Measurements from ENCODE around the gene LTO1. TPM values are rescaled to one million over a fixed set of nuclear protein-coding genes. Genes with fewer than 3 reads are reported as not detected.

Gene LTO1
- polyA plus RNA-seq, 4 donors = 15.6 to 42.1 (median 21.4) TPM

GRCh38 chr11:69648679-69649575 lies 26.2 kb downstream of the LTO1 start:
- DNase-seq (ENCODE audit: low read depth in 4 of 4, low spot score in 3 of 4) = no peak

DNA sequence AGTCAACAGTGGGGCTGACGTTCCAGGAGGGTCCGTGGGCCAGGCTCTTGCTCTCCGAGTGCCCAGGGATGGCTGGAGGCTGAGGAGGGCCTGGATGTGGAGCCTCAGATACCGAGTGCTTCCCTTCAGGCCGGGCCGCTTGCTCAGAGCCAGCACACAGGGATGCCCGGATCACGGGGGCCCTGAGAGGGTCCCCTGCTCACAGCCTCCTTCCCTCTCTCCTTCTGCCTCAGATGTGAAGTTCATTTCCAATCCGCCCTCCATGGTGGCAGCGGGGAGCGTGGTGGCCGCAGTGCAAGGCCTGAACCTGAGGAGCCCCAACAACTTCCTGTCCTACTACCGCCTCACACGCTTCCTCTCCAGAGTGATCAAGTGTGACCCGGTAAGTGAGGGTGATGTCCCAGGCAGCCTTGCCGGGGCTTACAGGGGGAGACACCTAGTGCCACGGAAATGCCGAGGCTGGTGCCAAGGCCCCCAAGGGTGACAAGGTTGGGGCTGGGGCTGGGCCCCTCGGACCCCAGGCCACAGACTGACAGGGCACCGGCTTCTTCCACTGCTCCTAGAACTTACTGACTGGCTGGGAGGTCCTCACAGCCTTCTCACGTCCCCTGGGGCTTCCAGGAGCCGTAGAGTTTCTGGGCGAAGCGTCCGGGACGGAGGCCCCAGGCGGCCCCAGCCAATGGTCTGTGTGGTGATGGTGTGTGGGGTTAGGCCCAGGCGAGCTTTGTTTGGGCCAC lies 27.2 kb downstream of the LTO1 start:
- no peak for DNase-seq (ENCODE audit: low read depth in 4 of 4, low spot score in 3 of 4)

DNA sequence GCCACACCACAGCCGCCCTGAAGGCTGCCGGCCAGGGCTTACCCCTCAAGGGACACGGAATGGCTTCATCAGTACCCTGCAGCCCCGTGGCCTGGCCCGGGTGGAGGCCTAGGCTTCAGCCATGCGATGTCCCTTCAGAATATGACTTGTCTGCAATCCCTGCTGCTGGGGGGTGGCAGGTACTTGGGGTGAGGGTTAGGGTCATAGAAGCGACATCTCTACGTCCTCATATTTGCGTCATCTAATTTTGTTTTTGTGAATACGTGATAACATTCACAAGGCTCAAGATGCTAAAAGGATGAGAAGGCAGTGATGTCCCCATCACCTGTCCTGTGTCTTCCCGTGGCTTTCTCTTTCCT lies 27.8 kb downstream of the LTO1 start:
- no peak for DNase-seq (ENCODE audit: low read depth in 4 of 4, low spot score in 3 of 4)

GRCh38 chr11:69646493-69647389 lies 28.4 kb downstream of the LTO1 start:
- DNase-seq (ENCODE audit: low read depth in 4 of 4, low spot score in 3 of 4) = no peak

DNA sequence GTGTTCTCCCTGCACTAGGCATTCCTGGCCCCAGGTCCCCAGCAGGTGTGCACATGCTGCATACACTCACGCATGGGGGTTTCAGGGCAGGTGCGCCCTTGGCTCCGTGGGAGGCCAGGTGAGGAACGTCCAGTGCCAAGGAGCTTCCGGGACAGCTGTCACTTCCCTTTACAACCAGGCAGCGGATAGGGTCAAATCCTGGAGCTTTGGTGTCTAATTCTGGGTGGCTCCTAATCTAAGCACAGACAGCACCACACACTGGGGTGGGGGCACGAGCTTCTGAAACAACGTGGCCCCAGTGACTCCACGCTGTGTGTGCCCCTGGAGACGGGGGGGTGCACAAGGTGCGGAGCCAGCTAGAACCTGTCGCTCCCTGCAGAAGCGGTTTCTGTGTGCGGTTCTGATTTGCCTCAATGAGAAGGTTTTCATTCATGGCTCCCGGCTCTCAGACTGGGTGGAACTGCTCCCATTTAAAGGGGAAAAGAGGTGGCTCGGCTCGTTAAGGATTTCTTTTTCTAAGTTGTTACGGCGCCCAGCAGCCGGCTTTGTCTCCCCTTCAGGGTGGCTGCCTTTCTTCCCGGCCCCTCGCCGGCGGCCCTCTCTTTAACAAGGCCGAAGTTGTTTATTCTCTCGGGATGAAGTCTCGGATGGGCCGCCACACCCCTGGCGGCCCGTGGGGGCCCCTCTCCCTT lies 29.2 kb downstream of the LTO1 start:
- no peak for DNase-seq (ENCODE audit: low read depth in 4 of 4, low spot score in 3 of 4)

DNA sequence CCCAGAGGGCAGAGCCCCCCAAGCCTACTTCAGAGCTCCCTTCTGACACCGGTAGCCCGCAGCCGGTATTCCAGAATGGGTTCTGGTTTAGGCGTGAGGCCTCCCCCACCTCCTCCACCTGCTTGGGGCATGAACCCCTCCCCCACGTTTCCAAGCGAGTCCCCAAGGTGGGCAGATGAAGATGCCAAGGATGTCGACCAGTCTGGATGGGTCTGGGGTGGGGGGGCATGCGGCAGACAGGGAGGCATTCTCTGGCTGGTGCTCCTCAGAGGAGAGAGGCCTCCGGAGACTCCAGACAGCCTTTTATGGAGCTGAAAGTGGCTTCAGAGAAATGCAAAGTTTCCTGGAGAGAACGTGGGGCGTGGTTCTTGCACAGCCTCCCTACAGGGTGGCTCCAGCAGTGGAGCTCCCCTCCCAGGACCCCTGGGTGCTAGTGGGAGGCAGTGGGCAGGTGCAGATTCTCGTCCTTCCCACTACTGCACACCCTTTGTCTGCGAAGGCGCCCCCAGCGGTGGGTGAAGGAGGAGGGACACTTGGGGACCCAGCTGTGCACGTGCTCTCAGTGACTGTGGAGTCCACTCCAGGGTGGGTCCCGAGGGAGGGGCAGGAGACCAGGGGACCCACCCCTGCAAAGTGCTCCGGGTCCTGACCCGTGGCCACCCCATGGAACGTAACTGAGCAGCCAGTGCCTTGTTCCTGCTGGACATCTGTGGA lies 30.0 kb downstream of the LTO1 start:
- DNase-seq (ENCODE audit: low read depth in 4 of 4, low spot score in 3 of 4) = no peak

- DNase-seq (ENCODE audit: low read depth in 4 of 4, low spot score in 3 of 4) = peak in 1 of 4 donors; percentile 57
Measured at GRCh38 chr11:69644071-69644961, 30.8 kb downstream of the LTO1 start.

GRCh38 chr11:69643646-69644045 lies 31.5 kb downstream of the LTO1 start:
- DNase-seq (ENCODE audit: low read depth in 4 of 4, low spot score in 3 of 4) = no peak

DNA sequence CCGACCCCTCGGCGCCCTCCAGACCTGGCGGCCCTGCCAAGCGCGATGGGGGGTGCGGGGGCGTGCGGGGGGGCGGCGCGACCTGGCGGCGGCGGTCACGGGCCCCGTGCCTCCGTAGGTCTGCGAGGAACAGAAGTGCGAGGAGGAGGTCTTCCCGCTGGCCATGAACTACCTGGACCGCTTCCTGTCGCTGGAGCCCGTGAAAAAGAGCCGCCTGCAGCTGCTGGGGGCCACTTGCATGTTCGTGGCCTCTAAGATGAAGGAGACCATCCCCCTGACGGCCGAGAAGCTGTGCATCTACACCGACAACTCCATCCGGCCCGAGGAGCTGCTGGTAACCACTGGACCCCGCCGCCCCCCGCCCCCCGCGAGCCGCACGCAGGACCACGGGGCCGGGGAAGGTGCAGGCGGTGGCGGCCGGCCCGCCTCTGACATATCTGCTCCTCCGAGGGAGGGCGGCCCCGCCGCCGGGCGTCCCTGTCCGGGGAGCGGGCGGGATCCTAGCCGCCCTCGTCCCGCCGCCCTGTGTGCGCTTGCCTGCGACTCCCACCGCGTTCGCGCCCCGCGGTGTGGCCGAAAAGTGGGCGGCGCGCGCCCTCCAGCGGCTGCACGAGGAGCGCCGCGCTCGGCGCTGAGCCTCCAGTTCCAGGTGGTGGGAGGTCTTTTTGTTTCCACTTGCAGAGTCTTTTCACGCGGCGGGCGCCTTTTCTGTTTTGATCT lies 32.1 kb downstream of the LTO1 start:
- DNase-seq (ENCODE audit: low read depth in 4 of 4, low spot score in 3 of 4) = peak in 2 of 4 donors; percentile 74 to 76

DNA sequence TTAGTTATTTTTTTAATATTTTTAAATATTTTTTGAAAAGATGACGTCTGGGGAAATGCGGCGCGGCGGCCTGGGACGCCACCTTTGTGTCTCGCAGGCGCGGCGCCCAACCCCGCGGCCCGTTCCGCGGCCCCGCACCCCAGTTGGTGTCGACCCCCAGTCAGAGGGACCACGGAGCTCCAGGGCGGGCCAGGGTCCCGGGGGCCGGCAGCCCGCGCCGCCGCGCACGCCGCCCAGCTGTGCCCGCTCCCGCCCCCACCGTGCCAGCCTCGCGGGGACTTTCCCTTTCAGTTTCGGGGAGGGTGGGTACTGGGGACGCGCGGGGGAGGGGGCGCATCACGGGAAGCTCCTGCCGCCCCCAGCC lies 32.6 kb downstream of the LTO1 start:
- DNase-seq (ENCODE audit: low read depth in 4 of 4, low spot score in 3 of 4) = no peak

GRCh38 chr11:69641681-69642548 lies 33.2 kb downstream of the LTO1 start:
- DNase-seq (ENCODE audit: low read depth in 4 of 4, low spot score in 3 of 4) = no peak

DNA sequence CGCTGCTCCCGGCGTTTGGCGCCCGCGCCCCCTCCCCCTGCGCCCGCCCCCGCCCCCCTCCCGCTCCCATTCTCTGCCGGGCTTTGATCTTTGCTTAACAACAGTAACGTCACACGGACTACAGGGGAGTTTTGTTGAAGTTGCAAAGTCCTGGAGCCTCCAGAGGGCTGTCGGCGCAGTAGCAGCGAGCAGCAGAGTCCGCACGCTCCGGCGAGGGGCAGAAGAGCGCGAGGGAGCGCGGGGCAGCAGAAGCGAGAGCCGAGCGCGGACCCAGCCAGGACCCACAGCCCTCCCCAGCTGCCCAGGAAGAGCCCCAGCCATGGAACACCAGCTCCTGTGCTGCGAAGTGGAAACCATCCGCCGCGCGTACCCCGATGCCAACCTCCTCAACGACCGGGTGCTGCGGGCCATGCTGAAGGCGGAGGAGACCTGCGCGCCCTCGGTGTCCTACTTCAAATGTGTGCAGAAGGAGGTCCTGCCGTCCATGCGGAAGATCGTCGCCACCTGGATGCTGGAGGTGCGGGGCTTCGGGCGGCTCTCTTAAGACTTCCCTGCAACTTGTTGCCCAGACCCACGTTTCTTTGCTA lies 34.1 kb downstream of the LTO1 start, which contains the start of gene CCND1:
Gene CCND1 (plus strand): TSS at position 162 of the 587 bp plus-strand sequence. CDS start 158 bp downstream, at position 320.
- DNase-seq (ENCODE audit: low read depth in 4 of 4, low spot score in 3 of 4) = peak in 2 of 4 donors; percentile 78 to 80

DNA sequence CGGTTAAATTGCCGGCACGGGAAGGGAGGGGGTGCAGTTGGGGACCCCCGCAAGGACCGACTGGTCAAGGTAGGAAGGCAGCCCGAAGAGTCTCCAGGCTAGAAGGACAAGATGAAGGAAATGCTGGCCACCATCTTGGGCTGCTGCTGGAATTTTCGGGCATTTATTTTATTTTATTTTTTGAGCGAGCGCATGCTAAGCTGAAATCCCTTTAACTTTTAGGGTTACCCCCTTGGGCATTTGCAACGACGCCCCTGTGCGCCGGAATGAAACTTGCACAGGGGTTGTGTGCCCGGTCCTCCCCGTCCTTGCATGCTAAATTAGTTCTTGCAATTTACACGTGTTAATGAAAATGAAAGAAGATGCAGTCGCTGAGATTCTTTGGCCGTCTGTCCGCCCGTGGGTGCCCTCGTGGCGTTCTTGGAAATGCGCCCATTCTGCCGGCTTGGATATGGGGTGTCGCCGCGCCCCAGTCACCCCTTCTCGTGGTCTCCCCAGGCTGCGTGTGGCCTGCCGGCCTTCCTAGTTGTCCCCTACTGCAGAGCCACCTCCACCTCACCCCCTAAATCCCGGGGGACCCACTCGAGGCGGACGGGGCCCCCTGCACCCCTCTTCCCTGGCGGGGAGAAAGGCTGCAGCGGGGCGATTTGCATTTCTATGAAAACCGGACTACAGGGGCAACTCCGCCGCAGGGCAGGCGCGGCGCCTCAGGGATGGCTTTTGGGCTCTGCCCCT lies 34.7 kb downstream of the LTO1 start:
- no peak for DNase-seq (ENCODE audit: low read depth in 4 of 4, low spot score in 3 of 4)

- no peak for DNase-seq (ENCODE audit: low read depth in 4 of 4, low spot score in 3 of 4)
Measured at GRCh38 chr11:69639831-69640230, 35.3 kb downstream of the LTO1 start.

- peak; percentile 89 to 93 (median 90) for DNase-seq (ENCODE audit: low read depth in 4 of 4, low spot score in 3 of 4)
Measured at GRCh38 chr11:69638941-69639681, 36.0 kb downstream of the LTO1 start.

Data from left renal pelvis (tissue), 4 donors.